Epithelial cell of proximal tubule (primary cell): Measurements from ENCODE around the gene TLCD5. TPM values are rescaled to one million over a fixed set of nuclear protein-coding genes. Genes with fewer than 3 reads are reported as not detected.

Experiments
- DNase-seq: peaks from one replicate; pipeline ENCODE4 v3.0.0-alpha.2; 2011; ENCODE audit warnings: low read depth
- H3K4me3 ChIP-seq: 2 replicates; pipeline ENCODE4 v1.5.1; 2011; ENCODE audit warnings: low read depth, mild to moderate bottlenecking, low read length
- CTCF ChIP-seq: conservative IDR thresholded peaks from 2 replicates; pipeline ENCODE4 v1.5.1; 2012; ENCODE audit warnings: low read depth, mild to moderate bottlenecking, low read length
- total RNA-seq: library from RNA; depleted of rRNA; stranded (reverse); fragments of >200 nt; gene quantifications from 2 replicates; pipeline ENCODE4 v1.2.3, GENCODE V29; 2015

Gene TLCD5
- total RNA-seq, 1 donor from 2014 or later, result 23.1 TPM

GRCh38 chr11:120285256-120285655, 39.8 kb upstream of the TLCD5 start:
- DNase-seq, result no peak
- no peak overlapping the region for H3K4me3 ChIP-seq
- no peak for TF ChIP-seq CTCF

- H3K4me3 ChIP-seq, result no peak overlapping the region
- no peak for DNase-seq
- no peak for TF ChIP-seq CTCF
Observed at GRCh38 chr11:120288021-120288420, 37.1 kb upstream of the TLCD5 start.

GRCh38 chr11:120289426-120289825, 35.7 kb upstream of the TLCD5 start:
- TF ChIP-seq CTCF, result no peak

GRCh38 chr11:120290956-120291355, 34.1 kb upstream of the TLCD5 start:
- no peak for TF ChIP-seq CTCF
- DNase-seq, result no peak

More at GRCh38 chr11:120289426-120289825, 35.7 kb upstream of the TLCD5 start:
- no peak for DNase-seq
- H3K4me3 ChIP-seq, result no peak overlapping the region

GRCh38 chr11:120293038-120293800, 31.9 kb upstream of the TLCD5 start:
- no peak for DNase-seq
- TF ChIP-seq CTCF, result no peak
- no peak overlapping the region for H3K4me3 ChIP-seq

More at GRCh38 chr11:120290956-120291355, 34.1 kb upstream of the TLCD5 start:
- no peak overlapping the region for H3K4me3 ChIP-seq

- no peak for TF ChIP-seq CTCF
- no peak overlapping the region for H3K4me3 ChIP-seq
- no peak for DNase-seq
Observed at GRCh38 chr11:120294096-120294495, 31.0 kb upstream of the TLCD5 start.

- no peak for TF ChIP-seq CTCF
- DNase-seq, result no peak
Observed at GRCh38 chr11:120295099-120295498, 30.0 kb upstream of the TLCD5 start.

More at GRCh38 chr11:120295099-120295498, 30.0 kb upstream of the TLCD5 start:
- no peak overlapping the region for H3K4me3 ChIP-seq
